Head of caudate nucleus (tissue), 42 donors: ENCODE measurements around the gene CPAMD8.
A peak's percentile ranks its signal among the peaks of the same experiment; 100 is the strongest.
"Not testable (repeated sequence)": the region's sequence is repeated elsewhere in the genome, so short reads cannot be mapped to it uniquely, and the experiment has no call there.

Source experiments
- DNase-seq, 42 donors: peaks; one replicate each; pipeline versions ENCODE4 v3.0.0 to v3.0.0-alpha.2; 2020 to 2021; ENCODE audit warnings: mixed read lengths in 7 of 42
- intact Hi-C: fragments of 100-400 bp; cut with DNase I; formaldehyde crosslinking; loops from one replicate; pipeline ENCODE4 v1.15.0; 2022

The CPAMD8 gene

DNA sequence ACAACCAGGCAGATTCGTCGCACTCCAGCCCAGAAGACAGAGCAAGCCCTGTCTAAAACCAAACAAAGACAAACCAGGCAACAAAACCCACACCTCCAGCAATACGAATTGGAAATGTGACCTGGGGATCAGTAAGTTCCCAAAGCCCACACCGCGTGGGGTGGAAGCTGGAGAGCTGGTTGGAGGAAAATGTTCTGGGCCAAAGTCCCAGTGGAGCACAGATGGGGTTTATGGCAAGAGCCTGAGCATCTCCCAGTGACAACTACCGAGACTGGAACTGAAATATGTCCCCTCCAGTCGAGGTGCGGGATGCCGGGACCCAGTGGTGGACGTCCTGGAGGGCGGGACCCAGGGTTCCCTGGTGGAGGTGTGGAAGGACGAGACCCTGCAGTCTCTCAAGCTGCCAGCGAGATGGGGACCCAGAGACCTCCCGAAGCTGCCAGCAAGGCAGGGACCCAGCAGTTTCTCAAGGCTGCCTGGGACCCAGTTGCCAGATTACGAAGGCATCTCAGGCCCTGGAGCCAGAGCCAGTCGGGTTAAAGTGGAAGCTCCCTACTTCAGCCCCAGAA, 22.4 kb upstream of the CPAMD8 start:
- DNase-seq, result no peak
- intact Hi-C loops, result no loop called here

GRCh38 chr19:17045907-17046502, 19.4 kb upstream of the CPAMD8 start:
- DNase-seq, result no peak
- intact Hi-C loops, result no loop called here

DNA sequence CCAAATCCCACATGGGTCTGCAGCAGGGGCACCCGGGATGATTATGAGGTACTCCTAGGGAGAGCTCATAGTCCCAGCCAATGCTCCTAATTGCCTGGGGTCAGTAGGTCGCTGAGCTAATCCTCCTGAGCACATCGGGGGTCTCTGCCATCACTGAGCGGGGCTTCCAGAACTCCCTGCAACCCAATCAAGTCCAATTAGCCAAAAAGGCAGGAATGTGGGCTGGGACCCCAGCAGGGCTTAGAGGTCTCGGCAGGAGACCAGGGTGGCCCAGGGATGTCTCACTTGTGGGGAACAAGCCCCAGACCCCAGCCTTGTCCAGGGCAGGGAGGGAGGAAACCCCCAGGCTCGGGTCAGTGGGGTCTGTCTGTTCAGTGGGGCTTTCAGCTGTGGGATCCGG, 17.1 kb upstream of the CPAMD8 start:
- intact Hi-C loops, result no loop called here
- DNase-seq, result no peak

GRCh38 chr19:17041976-17042375, 15.4 kb upstream of the CPAMD8 start:
- no peak for DNase-seq
- intact Hi-C loops, result no loop called here

DNA sequence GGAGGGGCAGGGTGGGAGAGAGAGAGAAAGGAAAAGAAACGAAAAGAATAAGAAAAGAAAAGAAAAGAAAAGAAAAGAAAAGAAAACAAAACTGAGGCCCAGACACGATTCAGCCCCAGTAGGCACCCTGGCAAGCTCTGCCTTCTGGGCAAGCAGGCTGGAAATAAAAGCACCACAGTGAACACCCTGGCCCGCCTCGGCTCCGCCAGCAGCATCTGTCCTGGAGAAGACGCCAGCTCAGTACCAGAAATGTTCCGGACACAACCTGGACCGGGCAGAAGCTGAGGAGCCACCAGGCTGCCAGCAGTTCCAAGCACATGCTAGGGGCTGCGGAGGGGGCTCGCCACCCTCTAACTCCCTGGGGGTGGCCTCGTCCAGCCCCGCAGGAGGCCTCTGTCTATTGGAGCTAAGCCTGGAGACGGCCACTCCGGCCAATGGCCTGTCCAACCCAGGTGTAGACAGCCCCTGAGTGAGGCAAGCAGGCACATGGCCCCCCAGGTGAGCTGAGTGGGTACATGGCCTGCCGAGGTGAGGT, 11.4 kb upstream of the CPAMD8 start:
- intact Hi-C loops, result no loop called here
- DNase-seq, result peak in 26 of 42 donors; percentile 3 to 61 (median 31)

DNA sequence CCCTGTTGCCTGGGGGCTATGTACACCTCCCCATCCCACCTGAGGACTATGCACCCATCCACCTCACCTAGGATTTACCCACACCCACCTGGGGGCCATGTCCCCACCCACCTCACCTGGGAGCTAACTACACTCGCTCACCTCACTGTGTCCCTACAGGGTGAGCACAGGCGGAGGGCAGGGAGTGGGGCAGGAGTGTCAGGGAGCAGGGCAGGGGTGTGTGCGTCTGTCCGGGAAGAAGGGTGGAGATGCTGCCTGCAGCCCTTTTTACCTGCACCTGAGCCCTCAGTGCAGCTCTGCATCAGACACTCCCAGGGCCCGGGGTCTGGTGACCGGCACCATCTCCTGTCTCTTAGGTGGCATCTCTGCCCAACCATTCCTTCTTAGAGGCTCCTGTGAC, 10.6 kb upstream of the CPAMD8 start:
- DNase-seq, result no peak
- intact Hi-C loops, result no loop called here

- no peak for DNase-seq
Observed at GRCh38 chr19:17036640-17037039, 10.0 kb upstream of the CPAMD8 start.

DNA sequence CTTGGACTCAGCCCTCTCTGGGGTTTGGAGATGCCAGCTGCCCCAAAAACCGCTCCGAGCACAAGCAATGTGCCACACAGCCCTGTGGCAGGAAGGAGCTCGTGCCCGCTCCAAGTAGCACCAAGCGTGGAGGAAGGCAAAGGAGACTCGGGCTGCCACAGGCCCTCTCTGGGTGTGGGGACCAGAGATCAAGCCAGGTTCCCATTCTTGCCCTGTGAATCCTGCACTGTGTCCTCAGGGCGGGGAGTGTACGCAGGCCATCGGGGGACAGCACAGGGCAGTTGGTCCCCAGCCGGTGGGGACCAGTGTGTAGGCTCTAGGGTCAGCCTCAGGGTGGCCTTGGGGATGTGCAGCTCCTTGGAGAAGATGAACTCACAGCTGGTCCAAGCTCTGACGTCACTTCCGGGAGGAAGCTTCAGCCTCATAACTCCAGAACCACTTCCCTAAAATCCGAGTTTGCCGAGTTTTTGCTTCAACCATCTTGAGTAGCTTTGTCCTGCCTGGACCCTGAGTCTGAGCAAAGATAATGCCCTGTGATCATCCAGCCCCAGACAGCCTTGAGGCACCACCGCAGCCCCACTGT, 9.3 kb upstream of the CPAMD8 start:
- intact Hi-C loops, result no loop called here
- peak in 4 of 42 donors; percentile 8 to 46 (median 22) for DNase-seq

More at GRCh38 chr19:17036640-17037039, 10.0 kb upstream of the CPAMD8 start:
- intact Hi-C loops, result no loop called here

GRCh38 chr19:17031741-17032140, 5.1 kb upstream of the CPAMD8 start:
- intact Hi-C loops, result no loop called here
- DNase-seq, result no peak

GRCh38 chr19:17027535-17027975, 945 bp upstream of the CPAMD8 start:
- intact Hi-C loops, result no loop called here
- no peak for DNase-seq

DNA sequence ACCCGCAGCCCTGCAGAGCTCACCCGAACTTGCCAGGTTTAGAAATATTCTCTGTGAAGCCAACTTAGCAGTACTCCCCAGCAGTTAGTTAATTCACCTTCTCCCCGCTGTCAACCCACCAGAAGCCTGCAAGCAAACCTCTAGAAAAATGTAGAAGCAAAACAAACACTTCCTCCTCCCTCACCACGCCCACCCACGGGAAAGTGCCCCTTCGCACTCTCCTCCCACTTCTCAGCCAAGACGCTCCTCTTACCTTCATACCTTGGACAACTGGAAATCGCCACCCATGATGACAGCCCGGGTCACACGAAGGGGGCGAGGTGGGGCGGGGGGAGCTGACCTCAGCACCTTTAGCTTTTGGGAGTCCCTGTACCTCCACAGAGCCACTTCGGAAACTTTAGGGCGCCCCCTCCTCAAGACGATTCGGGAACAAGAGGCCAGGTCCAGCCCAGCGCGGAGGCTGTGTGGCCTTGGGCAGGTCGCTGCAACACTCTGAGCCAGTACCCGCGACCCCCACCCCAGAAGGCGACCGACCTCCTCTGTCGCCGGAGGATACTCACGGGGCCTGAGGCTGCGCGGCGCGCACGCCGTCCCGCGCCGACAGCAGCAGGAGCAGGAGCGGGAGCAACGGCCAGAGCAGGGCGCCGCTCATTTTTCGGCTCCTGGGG, 485 bp downstream of the CPAMD8 start:
- intact Hi-C loops, result no loop called here
- no peak for DNase-seq

DNA sequence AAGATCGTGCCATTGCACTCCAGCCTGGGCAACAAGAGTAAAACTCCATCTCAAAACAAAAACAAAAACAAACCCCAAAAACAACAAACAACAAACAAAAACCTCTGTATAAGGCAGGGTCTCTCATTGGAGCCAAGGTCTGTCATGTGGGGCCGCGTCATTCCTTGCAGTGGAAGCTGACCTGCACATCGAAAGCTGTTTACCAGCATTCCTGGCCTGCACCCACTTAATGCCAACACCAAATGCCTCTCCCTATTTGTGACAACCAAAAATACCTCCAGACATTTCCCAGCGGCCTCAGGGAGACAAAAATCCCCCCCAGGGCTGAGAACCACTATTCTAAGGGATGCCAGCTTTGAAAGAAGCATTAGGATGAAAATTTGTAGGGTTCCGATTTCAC, 1.2 kb downstream of the CPAMD8 start:
- DNase-seq, result no peak
- intact Hi-C loops, result no loop called here

GRCh38 chr19:17024941-17025340, 1.7 kb downstream of the CPAMD8 start:
- intact Hi-C loops, result not testable (repeated sequence)
- DNase-seq, result peak in 2 of 42 donors; percentile 36 to 47

- intact Hi-C loops, result no loop called here
- no peak for DNase-seq
Observed at GRCh38 chr19:17023805-17024204, 2.8 kb downstream of the CPAMD8 start.

GRCh38 chr19:17022738-17023137, 3.9 kb downstream of the CPAMD8 start:
- DNase-seq, result no peak
- intact Hi-C loops, result no loop called here

DNA sequence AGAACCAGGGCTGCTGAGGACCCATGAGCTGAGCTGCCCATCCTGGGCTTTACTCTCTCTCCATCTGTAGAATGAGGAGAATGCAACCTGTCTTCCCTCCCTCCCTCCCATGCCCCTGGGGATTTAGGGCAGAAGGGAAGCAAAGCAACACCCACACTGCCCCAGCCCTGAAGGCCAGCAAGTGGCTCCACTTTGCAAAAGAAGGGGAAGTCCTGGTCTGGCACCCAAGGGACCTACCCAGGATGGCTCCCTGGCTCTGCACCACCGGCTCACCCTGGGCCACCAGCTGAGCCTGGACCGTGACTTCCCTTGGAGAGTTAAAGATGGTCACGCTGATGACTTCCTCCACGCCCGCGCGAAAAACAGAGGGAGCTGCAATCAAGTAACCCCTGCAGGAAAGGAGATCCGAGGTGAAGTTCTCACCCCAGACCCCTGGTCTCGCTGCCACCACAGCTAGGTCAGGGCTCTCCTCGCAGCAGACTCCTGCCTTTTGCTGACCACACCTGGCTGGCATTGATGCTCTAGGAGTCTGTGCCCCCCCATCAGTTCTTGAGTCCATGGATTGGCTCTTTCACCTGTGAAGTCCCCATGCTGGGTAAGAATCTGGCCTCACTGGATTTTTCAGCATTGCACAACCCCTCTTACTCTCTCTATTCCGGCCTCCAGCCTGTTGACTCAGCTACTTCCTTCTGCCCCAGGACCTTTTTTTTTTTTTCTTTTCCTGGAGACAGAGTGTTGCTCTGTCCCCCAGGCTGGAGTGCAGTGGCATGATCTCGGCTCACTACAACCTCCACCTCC, 4.6 kb downstream of the CPAMD8 start:
- intact Hi-C loops, result no loop called here
- peak in 1 of 42 donors; percentile 9 for DNase-seq

DNA sequence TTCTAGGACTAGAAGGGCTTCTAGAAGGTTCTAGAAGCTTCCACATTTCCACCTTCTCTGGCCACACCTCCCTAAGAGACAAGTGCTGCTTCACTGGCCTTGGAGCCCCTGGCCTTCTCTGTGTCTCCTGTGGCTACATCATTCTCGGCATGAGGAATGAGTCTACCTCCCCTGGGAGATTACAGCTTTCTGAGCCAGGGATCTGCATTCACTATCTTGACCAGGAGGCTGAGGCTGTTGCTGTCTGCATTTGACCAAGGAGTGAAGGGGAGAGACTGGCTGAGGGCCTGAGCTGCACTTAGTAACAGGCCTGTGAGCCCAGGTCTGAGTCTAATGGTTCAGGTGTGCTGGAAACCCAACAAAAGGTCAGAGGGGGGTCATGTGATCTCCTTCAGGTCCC, 5.3 kb downstream of the CPAMD8 start:
- intact Hi-C loops, result no loop called here
- DNase-seq, result no peak

GRCh38 chr19:17020823-17021222, 5.8 kb downstream of the CPAMD8 start:
- no peak for DNase-seq
- intact Hi-C loops, result no loop called here

- peak in 25 of 42 donors; percentile 7 to 67 (median 31) for DNase-seq
- intact Hi-C loops, result no loop called here
Observed at GRCh38 chr19:17020385-17020784, 6.2 kb downstream of the CPAMD8 start.
